Measurements from ENCODE around the gene PLRG1.

PLRG1 gene

DNA sequence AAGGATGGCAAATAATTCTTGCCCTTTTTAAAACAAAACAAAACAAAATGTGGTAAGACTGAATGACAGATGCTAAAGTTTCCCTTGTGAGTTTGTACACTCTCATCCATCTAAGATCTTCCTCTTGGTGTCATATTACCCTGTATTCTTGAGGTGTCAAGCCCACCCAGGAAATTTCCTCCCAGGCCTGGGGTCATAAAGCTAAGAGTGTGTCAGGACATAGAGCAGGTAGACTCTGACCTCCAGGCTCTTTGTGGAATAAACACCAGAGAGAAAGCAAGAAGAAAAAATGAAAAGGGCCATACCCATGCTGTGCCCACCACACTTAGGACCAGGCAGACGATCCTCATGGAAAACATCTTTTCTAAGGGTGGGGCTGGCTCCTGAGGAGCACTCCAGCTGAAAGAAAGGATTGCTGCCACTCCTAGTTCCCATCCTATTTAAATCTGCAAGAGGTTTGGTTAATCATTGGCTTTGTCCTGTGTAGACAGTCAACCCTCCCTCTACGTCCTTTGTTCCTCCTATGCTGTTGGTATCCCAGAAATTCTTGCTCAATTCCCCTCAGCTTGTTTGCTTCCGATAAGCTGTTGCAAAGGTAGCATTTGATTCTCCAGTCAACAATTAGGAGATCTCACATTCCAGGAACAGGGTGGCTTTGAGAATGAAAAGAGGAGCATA is 40.3 kb upstream of the PLRG1 start, which contains the start of gene FGA:
Gene FGA, minus strand, starts transcription at position 414 of the 678 bp plus-strand sequence. Its CDS starts 55 bp downstream, at position 359.
- no peak for FAIRE-seq
- no peak for DNase-seq (ENCODE audit: insufficient read length, low spot score)
- TF ChIP-seq, protein P1, sequence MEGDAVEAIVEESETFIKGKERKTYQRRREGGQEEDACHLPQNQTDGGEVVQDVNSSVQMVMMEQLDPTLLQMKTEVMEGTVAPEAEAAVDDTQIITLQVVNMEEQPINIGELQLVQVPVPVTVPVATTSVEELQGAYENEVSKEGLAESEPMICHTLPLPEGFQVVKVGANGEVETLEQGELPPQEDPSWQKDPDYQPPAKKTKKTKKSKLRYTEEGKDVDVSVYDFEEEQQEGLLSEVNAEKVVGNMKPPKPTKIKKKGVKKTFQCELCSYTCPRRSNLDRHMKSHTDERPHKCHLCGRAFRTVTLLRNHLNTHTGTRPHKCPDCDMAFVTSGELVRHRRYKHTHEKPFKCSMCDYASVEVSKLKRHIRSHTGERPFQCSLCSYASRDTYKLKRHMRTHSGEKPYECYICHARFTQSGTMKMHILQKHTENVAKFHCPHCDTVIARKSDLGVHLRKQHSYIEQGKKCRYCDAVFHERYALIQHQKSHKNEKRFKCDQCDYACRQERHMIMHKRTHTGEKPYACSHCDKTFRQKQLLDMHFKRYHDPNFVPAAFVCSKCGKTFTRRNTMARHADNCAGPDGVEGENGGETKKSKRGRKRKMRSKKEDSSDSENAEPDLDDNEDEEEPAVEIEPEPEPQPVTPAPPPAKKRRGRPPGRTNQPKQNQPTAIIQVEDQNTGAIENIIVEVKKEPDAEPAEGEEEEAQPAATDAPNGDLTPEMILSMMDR (IDR thresholded peaks at IDR 0.05; ENCODE audit: insufficient read depth, missing control alignments) = no peak

DNA sequence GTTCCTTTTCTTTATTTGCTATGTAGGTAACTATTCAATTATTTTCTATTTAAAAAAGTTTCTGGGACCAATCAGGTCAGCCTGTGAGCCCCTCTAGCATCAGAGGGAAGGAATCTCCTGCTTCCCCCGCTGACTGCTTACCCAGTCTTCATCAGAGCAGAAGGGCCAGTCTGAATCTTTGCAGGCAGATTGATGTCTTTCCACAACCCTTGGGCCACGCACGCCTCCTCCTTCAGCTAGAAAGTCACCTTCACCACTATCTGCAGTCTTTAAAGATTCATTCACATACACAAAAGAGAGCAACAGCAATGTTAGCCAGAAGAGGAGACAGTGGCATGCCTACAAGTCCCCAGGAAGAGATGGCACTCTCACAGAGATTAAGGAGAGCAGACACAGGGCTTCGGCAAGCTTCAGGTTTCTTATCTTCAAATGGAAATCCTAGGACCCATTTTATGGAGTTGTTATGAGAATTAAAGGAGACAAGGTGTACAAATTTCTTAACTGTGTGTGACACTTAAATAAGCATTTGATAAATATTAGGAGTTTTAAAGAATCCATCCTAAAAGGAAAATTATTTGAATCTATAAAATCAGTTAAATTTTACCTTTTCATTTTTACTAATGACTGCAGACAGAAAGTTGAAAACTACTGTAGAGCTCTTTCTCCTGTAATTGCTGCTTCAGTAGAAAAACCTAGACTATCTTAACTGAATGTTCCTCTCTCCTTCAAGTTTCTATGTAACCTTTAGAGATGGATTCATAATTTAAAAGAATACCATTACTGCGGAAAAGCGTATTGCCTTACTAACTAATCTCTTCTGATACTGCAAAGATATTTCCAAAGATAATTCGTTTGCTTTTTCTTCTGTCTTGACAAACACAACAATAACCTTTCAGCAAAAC is 39.3 kb upstream of the PLRG1 start:
- no peak for DNase-seq (ENCODE audit: insufficient read length, low spot score)
- no peak for FAIRE-seq
- TF ChIP-seq, protein P1 (IDR thresholded peaks at IDR 0.05; ENCODE audit: insufficient read depth, missing control alignments) = no peak

DNA sequence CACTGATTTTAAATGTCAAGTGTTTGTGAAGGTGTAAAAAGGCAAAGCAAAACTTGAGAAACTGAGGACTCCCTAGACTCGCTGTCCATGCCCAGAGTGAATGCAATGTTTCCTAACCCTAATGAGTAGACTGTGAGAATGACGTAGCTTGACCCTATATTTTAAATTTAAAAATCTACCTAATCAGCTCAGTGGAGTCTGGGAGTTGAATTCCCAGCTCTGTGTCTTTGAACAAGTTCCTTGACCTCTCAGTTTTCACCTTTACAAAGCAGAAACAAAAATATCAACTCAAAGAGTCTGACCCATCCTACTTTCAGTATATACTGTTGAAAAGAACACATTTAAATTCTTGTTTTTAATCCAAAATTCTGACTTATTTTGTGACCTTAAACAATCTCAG is 38.0 kb upstream of the PLRG1 start:
- DNase-seq (ENCODE audit: insufficient read length, low spot score) = no peak
- FAIRE-seq = no peak
- TF ChIP-seq, protein P1 (IDR thresholded peaks at IDR 0.05; ENCODE audit: insufficient read depth, missing control alignments) = no peak

DNA sequence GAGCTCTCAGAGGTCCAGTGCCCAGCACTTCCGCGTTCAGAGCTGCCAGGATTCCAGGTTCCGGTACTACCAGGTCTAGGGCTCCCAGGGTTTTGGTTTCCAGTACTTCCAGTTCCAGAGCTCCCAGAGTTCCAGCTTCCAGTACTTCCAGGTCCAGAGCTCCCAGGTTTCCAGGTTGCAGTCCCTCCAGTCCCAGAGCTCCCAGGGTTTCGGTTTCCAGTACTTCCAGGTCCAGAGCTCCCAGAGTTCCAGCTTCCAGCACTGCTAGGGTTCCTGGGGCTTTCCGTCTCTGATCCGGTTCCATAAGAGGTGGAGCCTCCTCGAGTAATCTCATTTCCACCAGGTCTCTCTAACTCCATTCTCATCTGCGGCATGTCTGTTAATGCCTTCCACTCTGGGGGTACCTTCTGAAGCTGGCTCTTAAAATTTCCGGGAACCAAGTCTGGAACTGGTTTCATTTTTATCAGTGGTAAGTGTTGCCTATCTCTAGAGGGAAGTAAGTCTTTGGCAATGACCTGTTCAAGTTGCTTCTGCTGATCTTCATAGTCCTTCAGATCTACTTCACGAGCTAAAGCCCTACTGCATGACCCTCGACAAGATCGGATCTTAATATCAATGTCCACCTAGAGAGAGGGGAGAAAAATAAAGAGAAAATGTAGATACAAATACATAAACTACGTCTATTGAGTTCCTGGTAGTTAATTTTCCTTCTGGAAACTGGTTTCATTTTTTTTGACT is 36.3 kb upstream of the PLRG1 start:
- TF ChIP-seq, protein P1 (IDR thresholded peaks at IDR 0.05; ENCODE audit: insufficient read depth, missing control alignments) = no peak
- FAIRE-seq (no peak), DNase-seq (ENCODE audit: insufficient read length, low spot score) (no peak)

DNA sequence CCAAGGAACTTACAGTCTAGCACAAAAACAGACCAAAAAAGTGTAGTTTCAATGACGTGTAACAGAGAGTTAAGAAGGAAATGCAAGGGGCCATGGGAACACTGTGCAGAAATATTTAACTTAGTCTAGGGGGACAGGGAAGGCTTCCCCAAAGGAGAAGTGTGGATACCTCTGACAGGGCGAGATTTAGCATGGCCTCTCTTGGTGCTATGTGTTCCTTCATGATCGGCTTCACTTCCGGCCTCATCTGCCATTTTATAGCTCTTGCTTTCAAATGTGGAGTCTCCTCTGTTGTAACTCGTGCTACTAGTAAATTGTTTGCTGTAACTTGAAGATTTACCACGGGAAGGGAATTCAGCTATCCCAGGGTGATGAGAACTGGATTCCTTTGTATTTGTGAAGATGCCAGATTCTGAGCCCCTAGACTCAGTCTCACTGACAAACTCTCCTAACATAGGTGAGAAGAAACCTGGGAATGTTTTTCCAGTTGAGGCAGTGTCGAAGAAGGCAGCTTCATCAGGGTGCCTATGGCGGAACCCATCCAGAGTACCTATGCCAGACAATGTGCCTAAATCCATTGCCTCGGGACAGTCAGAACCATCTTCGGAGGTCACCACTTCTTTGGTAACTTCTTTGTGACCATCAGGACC is 35.3 kb upstream of the PLRG1 start:
- DNase-seq (ENCODE audit: insufficient read length, low spot score) = no peak
- TF ChIP-seq, protein P1 (IDR thresholded peaks at IDR 0.05; ENCODE audit: insufficient read depth, missing control alignments) = no peak
- no peak for FAIRE-seq

DNA sequence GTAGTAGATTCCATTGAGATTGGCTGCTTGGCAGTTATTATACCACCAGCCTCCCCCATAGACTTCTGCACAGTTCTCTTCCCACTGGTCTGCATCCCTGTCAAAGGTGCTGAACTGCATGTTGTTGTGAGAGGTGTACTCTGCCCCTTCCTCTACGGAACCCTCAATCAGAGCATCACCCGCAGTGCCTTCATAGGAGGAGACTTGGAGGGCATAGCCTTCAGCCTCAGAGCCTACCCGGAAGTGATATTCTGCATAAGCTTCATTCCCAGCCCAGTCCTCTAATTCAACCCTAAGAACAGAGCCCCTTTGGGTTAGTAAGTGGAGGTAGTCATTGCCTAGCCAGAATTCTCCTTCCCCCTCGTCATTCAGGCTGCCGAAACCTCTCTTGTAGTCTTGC is 34.1 kb upstream of the PLRG1 start:
- DNase-seq (ENCODE audit: insufficient read length, low spot score) (no peak), FAIRE-seq (no peak)
- TF ChIP-seq, protein P1 (IDR thresholded peaks at IDR 0.05; ENCODE audit: insufficient read depth, missing control alignments) = no peak
